WTC11 (cell line): Measurements from ENCODE around the gene RAP2B. TPM values are rescaled to one million over a fixed set of nuclear protein-coding genes. Genes with fewer than 3 reads are reported as not detected.
A peak's percentile ranks its signal among the peaks of the same experiment; 100 is the strongest.

ENCODE experiments used
- ATAC-seq: fragments of 200-7000 bp; cut with Tn5 transposase; 2 replicates; pipeline ENCODE4 v1.10.0; 2021; ENCODE audit warnings: mild to moderate bottlenecking, moderate library complexity
- CTCF ChIA-PET: fragments of 300-600 bp; sonication (Branson Sonifier 250); formaldehyde crosslinking; loops from one replicate; lab custom pipeline; 2021; ENCODE audit warnings: antibody characterized with exemption; lab: Charles Lee
- POLR2A ChIA-PET: fragments of 350-600 bp; sonication (Branson Sonifier 250); formaldehyde crosslinking; loops from one replicate; lab custom pipeline; 2021; ENCODE audit warnings: antibody characterized with exemption; lab: Charles Lee
- DNase-seq: peaks from one replicate; pipeline ENCODE4 v3.0.0; 2021; ENCODE audit warnings: low spot score
- H3K27ac Mint-ChIP-seq: 2 replicates; pipeline ENCODE4 v1.8.0; 2021; ENCODE audit warnings: mixed read lengths
- H3K27me3 Mint-ChIP-seq: 2 replicates; pipeline ENCODE4 v1.8.0; 2021; ENCODE audit warnings: low read depth, mild to moderate bottlenecking, moderate library complexity, mixed read lengths
- H3K36me3 Mint-ChIP-seq: 2 replicates; pipeline ENCODE4 v1.8.0; 2021; ENCODE audit warnings: mixed read lengths
- H3K4me1 Mint-ChIP-seq: 2 replicates; pipeline ENCODE4 v1.8.0; 2022; ENCODE audit warnings: mixed read lengths
- H3K4me3 Mint-ChIP-seq: 2 replicates; pipeline ENCODE4 v1.8.0; 2021; ENCODE audit warnings: mild to moderate bottlenecking, moderate library complexity, mixed read lengths
- H3K9me3 Mint-ChIP-seq: 2 replicates; pipeline ENCODE4 v1.8.0; 2021; ENCODE audit warnings: mixed read lengths
- AFF4 ChIP-seq: sonication (generic); formaldehyde crosslinking; IDR thresholded peaks from 2 replicates; pipeline ENCODE4 v1.8.1; 2023; ENCODE audit warnings: mild to moderate bottlenecking, missing genetic modification reagents, borderline replicate concordance
- AR ChIP-seq: fragments of 250-450 bp; sonication (Bioruptor Pico); IDR thresholded peaks from 2 replicates; pipeline ENCODE4 v1.9.0; 2021; ENCODE audit warnings: mild to moderate bottlenecking
- ATF1 ChIP-seq: sonication (generic); formaldehyde crosslinking; IDR thresholded peaks from 2 replicates; pipeline ENCODE4 v1.8.1; 2023; ENCODE audit warnings: mild to moderate bottlenecking, moderate library complexity, missing genetic modification reagents
- CREB1 ChIP-seq: sonication (generic); formaldehyde crosslinking; IDR thresholded peaks from 2 replicates; pipeline ENCODE4 v1.8.0; 2023; ENCODE audit warnings: mild to moderate bottlenecking, missing genetic modification reagents
- E2F4 ChIP-seq: sonication (generic); formaldehyde crosslinking; IDR thresholded peaks from 2 replicates; pipeline ENCODE4 v1.8.1; 2022; ENCODE audit warnings: low read depth, mild to moderate bottlenecking, moderate library complexity, missing genetic modification reagents, borderline replicate concordance
- ELF4 ChIP-seq: sonication (generic); formaldehyde crosslinking; IDR thresholded peaks from 2 replicates; pipeline ENCODE4 v1.8.1; 2022; ENCODE audit warnings: low read depth, mild to moderate bottlenecking, moderate library complexity, missing genetic modification reagents
- EMX1 ChIP-seq: fragments of 250-450 bp; sonication (Bioruptor Pico); IDR thresholded peaks from 2 replicates; pipeline ENCODE4 v1.8.0; 2021; ENCODE audit warnings: mild to moderate bottlenecking
- FOXJ3 ChIP-seq: sonication (generic); formaldehyde crosslinking; IDR thresholded peaks from 2 replicates; pipeline ENCODE4 v1.9.0; 2021; ENCODE audit warnings: missing genetic modification reagents, mild to moderate bottlenecking, borderline replicate concordance
- FOXP4 ChIP-seq: sonication (generic); formaldehyde crosslinking; IDR thresholded peaks from 2 replicates; pipeline ENCODE4 v1.8.0; 2022; ENCODE audit warnings: mild to moderate bottlenecking, missing genetic modification reagents
- HMGA2 ChIP-seq: fragments of 250-450 bp; sonication (Bioruptor Pico); IDR thresholded peaks from 2 replicates; pipeline ENCODE4 v1.4.0; 2021; ENCODE audit warnings: mild to moderate bottlenecking, moderate library complexity
- JAZF1 ChIP-seq: fragments of 250-450 bp; sonication (Bioruptor Pico); IDR thresholded peaks from 2 replicates; pipeline ENCODE4 v1.9.0; 2021; ENCODE audit warnings: moderate library complexity, mild to moderate bottlenecking, inconsistent platforms
- KAT7 ChIP-seq: sonication (generic); formaldehyde crosslinking; IDR thresholded peaks from 2 replicates; pipeline ENCODE4 v1.8.1; 2023; ENCODE audit warnings: missing genetic modification reagents, mild to moderate bottlenecking, borderline replicate concordance
- MXD4 ChIP-seq: fragments of 250-450 bp; sonication (Bioruptor Pico); IDR thresholded peaks from 2 replicates; pipeline ENCODE4 v1.8.0; 2021; ENCODE audit warnings: mild to moderate bottlenecking, moderate library complexity, borderline replicate concordance
- NFATC4 ChIP-seq: fragments of 250-450 bp; sonication (Bioruptor Pico); IDR thresholded peaks from 2 replicates; pipeline ENCODE4 v1.9.0; 2021; ENCODE audit warnings: mild to moderate bottlenecking
- NR3C1 ChIP-seq: sonication (generic); formaldehyde crosslinking; conservative IDR thresholded peaks from 2 replicates; pipeline ENCODE4 v1.8.1; 2023; ENCODE audit warnings: low read depth, mild to moderate bottlenecking, missing genetic modification reagents
- RELA ChIP-seq: sonication (generic); formaldehyde crosslinking; IDR thresholded peaks from 2 replicates; pipeline ENCODE4 v1.8.1; 2022; ENCODE audit warnings: missing genetic modification reagents, mild to moderate bottlenecking, borderline replicate concordance
- SMAD3 ChIP-seq: sonication (generic); formaldehyde crosslinking; IDR thresholded peaks from 2 replicates; pipeline ENCODE4 v1.8.0; 2022; ENCODE audit warnings: missing genetic modification reagents, mild to moderate bottlenecking, borderline replicate concordance
- TCF7 ChIP-seq: sonication (generic); formaldehyde crosslinking; IDR thresholded peaks from 2 replicates; pipeline ENCODE4 v1.8.0; 2022; ENCODE audit warnings: mild to moderate bottlenecking, low read depth, missing genetic modification reagents, moderate library complexity
- ZNF121 ChIP-seq: sonication (generic); formaldehyde crosslinking; IDR thresholded peaks from 2 replicates; pipeline ENCODE4 v1.8.0; 2023; ENCODE audit warnings: missing genetic modification reagents
- ZNF219 ChIP-seq: sonication (generic); formaldehyde crosslinking; IDR thresholded peaks from 2 replicates; pipeline ENCODE4 v1.8.0; 2023; ENCODE audit warnings: missing genetic modification reagents, mild to moderate bottlenecking, borderline replicate concordance
- total RNA-seq: library from RNA; stranded (reverse); gene quantifications from 3 replicates; pipeline ENCODE4 v1.2.3, GENCODE V29; 2021

The RAP2B gene
- total RNA-seq, 1 experiment from 2014 or later, result 25.6 TPM

GRCh38 chr3:153162513-153163392 is 727 bp downstream of the RAP2B start:
- peaks cover 5% of the 10 kb centered on the region for H3K36me3 Mint-ChIP-seq
- H3K9me3 Mint-ChIP-seq, result no peaks in the 10 kb centered on the region
- TF ChIP-seq KAT7 (CRISPR knock-in tag), result peak; percentile 7; the same call in 1 of the 2 replicates
- TF ChIP-seq NR3C1, result no peak
- 0 out of 2 replicates have a peak, but pooled peaks have one; percentile 12 for TF ChIP-seq FOXP4 (CRISPR knock-in tag)
- peak; percentile 8; the same call in 1 of the 2 replicates for TF ChIP-seq ZNF219 (CRISPR knock-in tag)
- H3K4me1 Mint-ChIP-seq, result peaks cover 43% of the 10 kb centered on the region
- peak; percentile 35 for DNase-seq
- ATAC-seq, result no peak
- peak overlapping the region; percentile 97 for H3K4me3 Mint-ChIP-seq
- ChIA-PET CTCF (interaction anchor here (0.5 to 1.2 kb wide), 2 partner anchors 120 to 1697 kb away, joined by 3 to 6 read pairs; no protein-coding TSS in a partner anchor), POLR2A (interaction anchor here (1.1 kb wide), 1 partner anchor 455 kb away, joined by 6 read pairs; no protein-coding TSS in a partner anchor)
- peaks cover 3% of the 10 kb centered on the region; the same call in 1 of the 2 replicates for H3K27me3 Mint-ChIP-seq
- no peak overlapping the region; the same call in 1 of the 2 replicates for H3K27ac Mint-ChIP-seq

GRCh38 chr3:153163393-153163724 is 1.3 kb downstream of the RAP2B start:
- no peak for ATAC-seq
- Mint-ChIP-seq H3K4me3 (peak overlapping the region; percentile 97), H3K27ac (no peak overlapping the region), H3K36me3 (peaks cover 5% of the 10 kb centered on the region), H3K27me3 (peaks cover 3% of the 10 kb centered on the region; the same call in 1 of the 2 replicates), H3K4me1 (peaks cover 43% of the 10 kb centered on the region), H3K9me3 (no peaks in the 10 kb centered on the region)
- POLR2A ChIA-PET, result interaction anchor here (1.1 kb wide), 1 partner anchor 454 kb away, joined by 6 read pairs; no protein-coding TSS in a partner anchor
- no peak for TF ChIP-seq FOXJ3 (CRISPR knock-in tag)
- TF ChIP-seq ATF1 (CRISPR knock-in tag), result no peak
- TF ChIP-seq SMAD3, result no peak
- TF ChIP-seq HMGA2 (CRISPR knock-in tag), result no peak
- no peak for TF ChIP-seq RELA (CRISPR knock-in tag)
- no peak for TF ChIP-seq EMX1 (CRISPR knock-in tag)
- TF ChIP-seq TCF7 (CRISPR knock-in tag), result no peak
- no peak for TF ChIP-seq NR3C1
- no peak for TF ChIP-seq AFF4 (CRISPR knock-in tag)
- TF ChIP-seq NFATC4 (CRISPR knock-in tag), result no peak
- TF ChIP-seq ELF4 (CRISPR knock-in tag), result no peak
- no peak for TF ChIP-seq E2F4 (CRISPR knock-in tag)
- no peak for TF ChIP-seq CREB1 (CRISPR knock-in tag)
- TF ChIP-seq AR (CRISPR knock-in tag), result no peak
- TF ChIP-seq JAZF1 (CRISPR knock-in tag), result no peak
- no peak for TF ChIP-seq ZNF219 (CRISPR knock-in tag)
- TF ChIP-seq MXD4 (CRISPR knock-in tag), result no peak
- TF ChIP-seq ZNF121 (CRISPR knock-in tag), result no peak
- CTCF ChIA-PET, result interaction anchor here (0.6 to 1.2 kb wide), 2 partner anchors 12 to 120 kb away, joined by 4 to 6 read pairs; no protein-coding TSS in a partner anchor
- DNase-seq, result no peak
